Uterus (tissue), 4 donors: Measurements from ENCODE around the gene NMT2. TPM values are rescaled to one million over a fixed set of nuclear protein-coding genes. Genes with fewer than 3 reads are reported as not detected.

Source experiments
- DNase-seq, 2 donors: peaks; one replicate each; pipeline ENCODE4 v3.0.0-alpha.2; 2019 to 2020
- H3K27ac ChIP-seq, 2 donors: fragments of 200-600 bp; sonication (generic); 1 replicate in 1 of 2; 2 replicates in 1 of 2; pipeline ENCODE4 v1.5.1; 2016 to 2018
- H3K27me3 ChIP-seq, 2 donors: fragments of 200-600 bp; sonication (generic); one replicate each; pipeline ENCODE4 v1.5.1; 2018 to 2019; ENCODE audit warnings: control low read depth in 1 of 2
- H3K36me3 ChIP-seq, 2 donors: fragments of 200-600 bp; sonication (generic); one replicate each; pipeline ENCODE4 v1.5.1; 2019; ENCODE audit warnings: control low read depth in 1 of 2
- H3K4me1 ChIP-seq, 2 donors: fragments of 200-600 bp; sonication (generic); one replicate each; pipeline ENCODE4 v1.5.1; 2018 to 2019; ENCODE audit warnings: control low read depth in 1 of 2
- H3K4me3 ChIP-seq, 2 donors: fragments of 200-600 bp; sonication (generic); 1 replicate in 1 of 2; 2 replicates in 1 of 2; pipeline ENCODE4 v1.5.1; 2018 to 2019; ENCODE audit warnings: mild to moderate bottlenecking in 1 of 2
- H3K9me3 ChIP-seq, 2 donors: fragments of 200-600 bp; sonication (generic); one replicate each; pipeline ENCODE4 v1.5.1; 2019; ENCODE audit warnings: control low read depth in 1 of 2
- CTCF ChIP-seq, 4 experiments: fragments of 200-600 bp in 2 of 4; fragments of 450-650 bp in 2 of 4; sonication (generic) in 2 of 4; IDR thresholded peaks; one replicate each; pipeline ENCODE4 v1.5.1; 2016 to 2019; ENCODE audit warnings: antibody characterized with exemption in 4 of 4, mild to moderate bottlenecking in 2 of 4, moderate library complexity in 1 of 4
- POLR2A ChIP-seq, 2 donors: fragments of 450-650 bp; IDR thresholded peaks; one replicate each; pipeline ENCODE4 v1.6.1; 2016; ENCODE audit warnings: antibody characterized with exemption in 2 of 2, mild to moderate bottlenecking in 1 of 2, moderate library complexity in 1 of 2
- intact Hi-C: fragments of 100-400 bp; cut with DNase I; formaldehyde crosslinking; loops from one replicate; pipeline ENCODE4 v1.15.1; 2023; ENCODE audit warnings: low total_unique reads
- total RNA-seq, 4 donors: library from RNA; depleted of rRNA in 3 of 4; stranded (reverse); fragments of >200 nt in 3 of 4; gene quantifications; one replicate each; pipeline versions ENCODE4 v1.1.0 to v1.2.4, GENCODE V29; 2014 to 2023
- donor health status: DM: yes; HTN: yes; CAD: no.

The NMT2 gene
- total RNA-seq, 4 donors from 2014 or later: 7.4 to 42.7 (median 35.5) TPM

- DNase-seq: no peak
- intact Hi-C loops: no loop called here
- Histone ChIP-seq H3K4me1 (peaks cover 0 to 5% of the 10 kb centered on the region in 2 donors), H3K9me3 (no peaks in the 10 kb centered on the region), H3K27ac (no peak overlapping the region), H3K36me3 (no peaks in the 10 kb centered on the region), H3K4me3 (no peak overlapping the region), H3K27me3 (no peaks in the 10 kb centered on the region)
- TF ChIP-seq POLR2A (IDR thresholded peaks at IDR 0.05) (no peak), CTCF (IDR thresholded peaks at IDR 0.05) (no peak)
Measured at GRCh38 chr10:15163253-15163828, 5.2 kb downstream of the NMT2 start.

GRCh38 chr10:15158972-15159371 is 9.5 kb downstream of the NMT2 start:
- Histone ChIP-seq H3K27me3 (no peaks in the 10 kb centered on the region), H3K4me1 (no peaks in the 10 kb centered on the region), H3K36me3 (no peaks in the 10 kb centered on the region), H3K9me3 (no peaks in the 10 kb centered on the region), H3K4me3 (no peak overlapping the region), H3K27ac (no peak overlapping the region)
- no peak for DNase-seq
- intact Hi-C loops: no loop called here
- TF ChIP-seq CTCF (IDR thresholded peaks at IDR 0.05) (no peak), POLR2A (IDR thresholded peaks at IDR 0.05) (no peak)

- DNase-seq: no peak
- Histone ChIP-seq H3K27ac (no peak overlapping the region), H3K9me3 (no peaks in the 10 kb centered on the region), H3K27me3 (no peaks in the 10 kb centered on the region), H3K4me3 (no peak overlapping the region), H3K4me1 (no peaks in the 10 kb centered on the region), H3K36me3 (no peaks in the 10 kb centered on the region)
- TF ChIP-seq CTCF (IDR thresholded peaks at IDR 0.05) (no peak), POLR2A (IDR thresholded peaks at IDR 0.05) (no peak)
- intact Hi-C loops: no loop called here
Measured at GRCh38 chr10:15158448-15158847, 10.0 kb downstream of the NMT2 start.

- no peak overlapping the region for H3K4me3 ChIP-seq
- TF ChIP-seq CTCF (IDR thresholded peaks at IDR 0.05) (no peak), POLR2A (IDR thresholded peaks at IDR 0.05) (no peak)
- DNase-seq: no peak
- intact Hi-C loops: no loop called here
- H3K27me3 ChIP-seq: no peaks in the 10 kb centered on the region
- H3K9me3 ChIP-seq: no peaks in the 10 kb centered on the region
- no peaks in the 10 kb centered on the region for H3K4me1 ChIP-seq
- H3K27ac ChIP-seq: no peak overlapping the region
- no peaks in the 10 kb centered on the region for H3K36me3 ChIP-seq
Measured at GRCh38 chr10:15155978-15156656, 12.4 kb downstream of the NMT2 start.

- Histone ChIP-seq H3K27me3 (no peaks in the 10 kb centered on the region), H3K4me1 (no peaks in the 10 kb centered on the region), H3K9me3 (no peaks in the 10 kb centered on the region), H3K36me3 (no peaks in the 10 kb centered on the region), H3K27ac (no peak overlapping the region), H3K4me3 (no peak overlapping the region)
- intact Hi-C loops: no loop called here
- no peak for DNase-seq
- TF ChIP-seq CTCF (IDR thresholded peaks at IDR 0.05): no peak
- no peak for TF ChIP-seq POLR2A (IDR thresholded peaks at IDR 0.05)
Measured at GRCh38 chr10:15152556-15152955, 15.9 kb downstream of the NMT2 start.
